K562 (cell line): ENCODE measurements around the gene IL23A. TPM values are rescaled to one million over a fixed set of nuclear protein-coding genes. Genes with fewer than 3 reads are reported as not detected.

ENCODE experiments used
- CEBPB ChIP-seq: fragments of 450-650 bp; IDR thresholded peaks from 2 replicates; pipeline ENCODE4 v1.6.1; 2016; ENCODE audit warnings: missing genetic modification characterization, missing compliant biosample characterization
- ETS2 ChIP-seq: IDR thresholded peaks from 2 replicates; pipeline ENCODE4 v1.6.1; 2016; ENCODE audit warnings: borderline replicate concordance, missing genetic modification characterization, mild to moderate bottlenecking, moderate library complexity, missing compliant biosample characterization; ENCODE audit not compliant: poor library complexity, severe bottlenecking
- HLTF ChIP-seq: fragments of 450-650 bp; IDR thresholded peaks from 2 replicates; pipeline ENCODE4 v1.6.1; 2016
- IRF2 ChIP-seq: sonication (generic); formaldehyde crosslinking; IDR thresholded peaks from 2 replicates; pipeline ENCODE4 v1.8.1; 2022; ENCODE audit warnings: mild to moderate bottlenecking, missing genetic modification reagents
- NEUROD1 ChIP-seq: fragments of 150-350 bp; IDR thresholded peaks from 2 replicates; pipeline ENCODE4 v1.6.1; 2014; ENCODE audit warnings: borderline replicate concordance, low read length, low read depth; ENCODE audit not compliant: partially characterized antibody
- NFE2 ChIP-seq: IDR thresholded peaks from 2 replicates; pipeline ENCODE4 v1.6.1; 2014; ENCODE audit warnings: antibody characterized with exemption, low read depth
- RBM34 ChIP-seq: fragments of 200-400 bp; formaldehyde crosslinking; IDR thresholded peaks from 2 replicates; pipeline ENCODE4 v1.6.1; 2018; ENCODE audit warnings: low read length, borderline replicate concordance; ENCODE audit not compliant: insufficient read depth
- SIN3A ChIP-seq, 2 experiments: fragments of 150-350 bp in 1 of 2; IDR thresholded peaks; 2 replicates each; pipeline ENCODE4 v1.6.1; 2011 to 2016; ENCODE audit warnings: borderline replicate concordance in 2 of 2, low read depth in 2 of 2, low read length in 2 of 2, mild to moderate bottlenecking in 2 of 2, moderate library complexity in 2 of 2; ENCODE audit not compliant: control insufficient read depth in 1 of 2
- SUPT5H ChIP-seq: fragments of 450-650 bp; IDR thresholded peaks from 2 replicates; pipeline ENCODE4 v1.6.1; 2016
- ZBTB8A ChIP-seq: fragments of 450-650 bp; IDR thresholded peaks from 2 replicates; pipeline ENCODE4 v1.6.1; 2018; ENCODE audit warnings: mild to moderate bottlenecking, moderate library complexity; ENCODE audit not compliant: partially characterized antibody
- ZNF12 ChIP-seq: sonication (generic); formaldehyde crosslinking; IDR thresholded peaks from 2 replicates; pipeline ENCODE4 v1.4.0; 2020; ENCODE audit warnings: mild to moderate bottlenecking, missing genetic modification reagents
- ZNF232 ChIP-seq: sonication (generic); formaldehyde crosslinking; IDR thresholded peaks from 2 replicates; pipeline ENCODE4 v1.8.0; 2022; ENCODE audit warnings: mild to moderate bottlenecking, missing genetic modification reagents
- polyA plus RNA-seq, 8 experiments: library from polyadenylated mRNA; depleted of rRNA in 4 of 8; stranded (reverse) in 5 of 8; unstranded in 3 of 8; fragments of >200 nt; fragmentation: Nextera tagmentation in 2 of 8; fragmentation: Illumina TruSeq in 1 of 8; extraction: Ambion mirVana in 2 of 8; extraction: Trizol in 1 of 8; gene quantifications; 2 replicates each; pipeline versions ENCODE4 v1.2.1 to v1.2.3, GENCODE V29; 2011 to 2014; ENCODE audit warnings: inconsistent platforms in 1 of 8, missing spikeins in 1 of 8
- total RNA-seq, 7 experiments: library from RNA; depleted of rRNA in 6 of 7; stranded (reverse); fragments of >200 nt in 6 of 7; fragmentation: Illumina TruSeq in 2 of 7; extraction: Trizol in 2 of 7; gene quantifications; 2 replicates each; pipeline versions ENCODE4 v1.2.1 to v1.2.3, GENCODE V29; 2011 to 2021; ENCODE audit warnings: low replicate concordance in 1 of 7
- TF ChIP-seq, protein P1 (sequence below), 2 experiments: IDR thresholded peaks; 2 replicates each; pipeline ENCODE4 v1.6.1; 2012; ENCODE audit warnings: improper control_type of control experiment in 2 of 2, low read depth in 2 of 2, low read length in 2 of 2, borderline replicate concordance in 1 of 2
- TF ChIP-seq, protein P2 (sequence below): fragments of 250-450 bp; sonication (Bioruptor Pico); IDR thresholded peaks from 2 replicates; pipeline ENCODE4 v1.4.0; 2020; ENCODE audit warnings: mild to moderate bottlenecking, moderate library complexity
- TF ChIP-seq, protein P3 (sequence below): sonication (generic); formaldehyde crosslinking; IDR thresholded peaks from 2 replicates; pipeline ENCODE4 v1.8.0; 2022; ENCODE audit warnings: mild to moderate bottlenecking, missing genetic modification reagents
- TF ChIP-seq, protein P4 (sequence below): sonication (generic); formaldehyde crosslinking; IDR thresholded peaks from 2 replicates; pipeline ENCODE4 v1.9.0; 2022; ENCODE audit warnings: mild to moderate bottlenecking, missing genetic modification reagents
- TF ChIP-seq, protein P5 (sequence below): sonication (generic); formaldehyde crosslinking; IDR thresholded peaks from 2 replicates; pipeline ENCODE4 v1.8.0; 2022; ENCODE audit warnings: mild to moderate bottlenecking, missing genetic modification reagents

IL23A gene
- total and polyA plus RNA-seq, 9 of the 15 experiments (the other 6 are each of a cell fraction or from before 2014, with no cell fraction given), result 4.4 to 37.2 (median 9.6) TPM

DNA sequence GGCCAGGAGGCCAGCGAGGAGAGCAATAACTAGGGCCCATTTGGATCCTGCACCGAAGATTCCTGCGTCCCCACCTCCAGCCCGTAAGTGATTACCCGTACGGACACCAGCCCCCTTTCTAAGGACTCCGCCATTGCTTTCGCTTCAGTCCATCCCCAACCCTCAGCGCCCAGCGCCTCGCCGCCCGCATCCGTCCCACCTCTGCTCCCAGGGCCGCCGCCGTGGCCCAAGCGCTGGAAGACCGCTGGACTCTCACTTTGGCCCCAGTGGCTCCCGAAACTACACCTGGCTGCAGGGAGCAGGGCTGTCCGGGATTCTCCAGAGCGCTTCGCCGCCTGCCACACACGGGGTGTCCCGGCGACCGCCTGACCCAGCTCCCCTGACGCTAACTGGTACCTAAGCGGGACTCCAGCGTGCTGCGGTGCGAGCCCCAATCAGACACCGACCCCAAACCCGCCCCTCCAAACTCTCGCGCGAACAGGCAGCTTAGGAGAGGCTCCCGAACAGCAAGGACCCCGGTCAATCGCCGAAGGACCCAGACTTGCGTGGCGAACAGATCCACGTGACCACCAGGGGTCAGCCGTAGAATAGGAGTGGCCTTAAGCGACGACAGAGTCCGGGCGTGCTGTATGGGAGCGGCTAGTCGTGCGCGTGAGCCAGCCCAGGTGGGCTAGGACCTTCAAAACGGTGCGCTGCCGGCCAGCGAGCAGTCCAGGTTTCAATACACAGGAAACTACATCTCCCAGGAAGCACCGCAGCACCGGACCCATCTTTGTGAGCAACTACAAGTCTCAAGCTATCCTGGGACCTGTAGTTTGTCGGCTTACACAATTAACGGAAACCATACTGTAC, 22.8 kb upstream of the IL23A start, which contains the start of gene CNPY2 (continued):
- TF ChIP-seq NFE2, result peak; percentile 86
- peak; percentile 63 for TF ChIP-seq CEBPB (tag)
- TF ChIP-seq, protein P1, sequence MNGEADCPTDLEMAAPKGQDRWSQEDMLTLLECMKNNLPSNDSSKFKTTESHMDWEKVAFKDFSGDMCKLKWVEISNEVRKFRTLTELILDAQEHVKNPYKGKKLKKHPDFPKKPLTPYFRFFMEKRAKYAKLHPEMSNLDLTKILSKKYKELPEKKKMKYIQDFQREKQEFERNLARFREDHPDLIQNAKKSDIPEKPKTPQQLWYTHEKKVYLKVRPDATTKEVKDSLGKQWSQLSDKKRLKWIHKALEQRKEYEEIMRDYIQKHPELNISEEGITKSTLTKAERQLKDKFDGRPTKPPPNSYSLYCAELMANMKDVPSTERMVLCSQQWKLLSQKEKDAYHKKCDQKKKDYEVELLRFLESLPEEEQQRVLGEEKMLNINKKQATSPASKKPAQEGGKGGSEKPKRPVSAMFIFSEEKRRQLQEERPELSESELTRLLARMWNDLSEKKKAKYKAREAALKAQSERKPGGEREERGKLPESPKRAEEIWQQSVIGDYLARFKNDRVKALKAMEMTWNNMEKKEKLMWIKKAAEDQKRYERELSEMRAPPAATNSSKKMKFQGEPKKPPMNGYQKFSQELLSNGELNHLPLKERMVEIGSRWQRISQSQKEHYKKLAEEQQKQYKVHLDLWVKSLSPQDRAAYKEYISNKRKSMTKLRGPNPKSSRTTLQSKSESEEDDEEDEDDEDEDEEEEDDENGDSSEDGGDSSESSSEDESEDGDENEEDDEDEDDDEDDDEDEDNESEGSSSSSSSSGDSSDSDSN (IDR thresholded peaks at IDR 0.05; ENCODE audit: borderline replicate concordance in 1 of 2, low read depth in 2 of 2, low read length in 2 of 2), result no peak
- TF ChIP-seq SUPT5H, result peak; percentile 85
- peak; percentile 42; the same call in 1 of the 2 replicates for TF ChIP-seq ZNF12 (CRISPR knock-in tag)
- no peak for TF ChIP-seq ETS2 (tag)
- TF ChIP-seq IRF2 (CRISPR knock-in tag), result no peak
- peak in 1 of 2 experiments; percentile 44; a peak in 1 of 4 replicates for TF ChIP-seq SIN3A (IDR thresholded peaks at IDR 0.05; ENCODE audit: borderline replicate concordance in 2 of 2, control insufficient read depth in 1 of 2, low read depth in 2 of 2, low read length in 2 of 2)
- peak; percentile 59 for TF ChIP-seq NEUROD1
- TF ChIP-seq RBM34, result no peak
- peak; percentile 66; the same call in 1 of the 2 replicates for TF ChIP-seq ZNF232
- TF ChIP-seq, protein P2, sequence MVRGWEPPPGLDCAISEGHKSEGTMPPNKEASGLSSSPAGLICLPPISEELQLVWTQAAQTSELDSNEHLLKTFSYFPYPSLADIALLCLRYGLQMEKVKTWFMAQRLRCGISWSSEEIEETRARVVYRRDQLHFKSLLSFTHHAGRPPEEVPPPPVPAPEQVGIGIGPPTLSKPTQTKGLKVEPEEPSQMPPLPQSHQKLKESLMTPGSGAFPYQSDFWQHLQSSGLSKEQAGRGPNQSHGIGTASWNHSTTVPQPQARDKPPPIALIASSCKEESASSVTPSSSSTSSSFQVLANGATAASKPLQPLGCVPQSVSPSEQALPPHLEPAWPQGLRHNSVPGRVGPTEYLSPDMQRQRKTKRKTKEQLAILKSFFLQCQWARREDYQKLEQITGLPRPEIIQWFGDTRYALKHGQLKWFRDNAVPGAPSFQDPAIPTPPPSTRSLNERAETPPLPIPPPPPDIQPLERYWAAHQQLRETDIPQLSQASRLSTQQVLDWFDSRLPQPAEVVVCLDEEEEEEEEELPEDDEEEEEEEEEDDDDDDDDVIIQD, result no peak
- TF ChIP-seq, protein P3, sequence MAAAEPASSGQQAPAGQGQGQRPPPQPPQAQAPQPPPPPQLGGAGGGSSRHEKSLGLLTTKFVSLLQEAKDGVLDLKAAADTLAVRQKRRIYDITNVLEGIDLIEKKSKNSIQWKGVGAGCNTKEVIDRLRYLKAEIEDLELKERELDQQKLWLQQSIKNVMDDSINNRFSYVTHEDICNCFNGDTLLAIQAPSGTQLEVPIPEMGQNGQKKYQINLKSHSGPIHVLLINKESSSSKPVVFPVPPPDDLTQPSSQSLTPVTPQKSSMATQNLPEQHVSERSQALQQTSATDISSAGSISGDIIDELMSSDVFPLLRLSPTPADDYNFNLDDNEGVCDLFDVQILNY (CRISPR knock-in tag), result no peak
- TF ChIP-seq HLTF, result 0 out of 2 replicates have a peak, but pooled peaks have one; percentile 67
- no peak for TF ChIP-seq ZBTB8A
- TF ChIP-seq, protein P4, sequence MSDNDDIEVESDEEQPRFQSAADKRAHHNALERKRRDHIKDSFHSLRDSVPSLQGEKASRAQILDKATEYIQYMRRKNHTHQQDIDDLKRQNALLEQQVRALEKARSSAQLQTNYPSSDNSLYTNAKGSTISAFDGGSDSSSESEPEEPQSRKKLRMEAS (CRISPR knock-in tag), result peak; percentile 92
- TF ChIP-seq, protein P5, sequence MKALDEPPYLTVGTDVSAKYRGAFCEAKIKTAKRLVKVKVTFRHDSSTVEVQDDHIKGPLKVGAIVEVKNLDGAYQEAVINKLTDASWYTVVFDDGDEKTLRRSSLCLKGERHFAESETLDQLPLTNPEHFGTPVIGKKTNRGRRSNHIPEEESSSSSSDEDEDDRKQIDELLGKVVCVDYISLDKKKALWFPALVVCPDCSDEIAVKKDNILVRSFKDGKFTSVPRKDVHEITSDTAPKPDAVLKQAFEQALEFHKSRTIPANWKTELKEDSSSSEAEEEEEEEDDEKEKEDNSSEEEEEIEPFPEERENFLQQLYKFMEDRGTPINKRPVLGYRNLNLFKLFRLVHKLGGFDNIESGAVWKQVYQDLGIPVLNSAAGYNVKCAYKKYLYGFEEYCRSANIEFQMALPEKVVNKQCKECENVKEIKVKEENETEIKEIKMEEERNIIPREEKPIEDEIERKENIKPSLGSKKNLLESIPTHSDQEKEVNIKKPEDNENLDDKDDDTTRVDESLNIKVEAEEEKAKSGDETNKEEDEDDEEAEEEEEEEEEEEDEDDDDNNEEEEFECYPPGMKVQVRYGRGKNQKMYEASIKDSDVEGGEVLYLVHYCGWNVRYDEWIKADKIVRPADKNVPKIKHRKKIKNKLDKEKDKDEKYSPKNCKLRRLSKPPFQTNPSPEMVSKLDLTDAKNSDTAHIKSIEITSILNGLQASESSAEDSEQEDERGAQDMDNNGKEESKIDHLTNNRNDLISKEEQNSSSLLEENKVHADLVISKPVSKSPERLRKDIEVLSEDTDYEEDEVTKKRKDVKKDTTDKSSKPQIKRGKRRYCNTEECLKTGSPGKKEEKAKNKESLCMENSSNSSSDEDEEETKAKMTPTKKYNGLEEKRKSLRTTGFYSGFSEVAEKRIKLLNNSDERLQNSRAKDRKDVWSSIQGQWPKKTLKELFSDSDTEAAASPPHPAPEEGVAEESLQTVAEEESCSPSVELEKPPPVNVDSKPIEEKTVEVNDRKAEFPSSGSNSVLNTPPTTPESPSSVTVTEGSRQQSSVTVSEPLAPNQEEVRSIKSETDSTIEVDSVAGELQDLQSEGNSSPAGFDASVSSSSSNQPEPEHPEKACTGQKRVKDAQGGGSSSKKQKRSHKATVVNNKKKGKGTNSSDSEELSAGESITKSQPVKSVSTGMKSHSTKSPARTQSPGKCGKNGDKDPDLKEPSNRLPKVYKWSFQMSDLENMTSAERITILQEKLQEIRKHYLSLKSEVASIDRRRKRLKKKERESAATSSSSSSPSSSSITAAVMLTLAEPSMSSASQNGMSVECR (CRISPR knock-in tag), result peak; percentile 64
